ENCODE data around the gene MTARC2.

GRCh38 chr1:220803401-220804201, 55.5 kb downstream of the MTARC2 start:
- peak; percentile 59 to 67 (median 64) for TF ChIP-seq CTCF (optimal IDR thresholded peaks at IDR 0.05 in 1 of 3, IDR thresholded peaks at IDR 0.05 in 1 of 3, conservative IDR thresholded peaks at IDR 0.05 in 1 of 3; ENCODE audit: extremely low read depth in 1 of 3, insufficient read depth in 2 of 3, low read length in 3 of 3)
- TF ChIP-seq EZH2 (IDR thresholded peaks at IDR 0.05; ENCODE audit: low read length), result no peak

Measured in keratinocyte (primary cell).